Body of pancreas (tissue), 4 donors: Measurements from ENCODE around the gene DNMT3A.

Experiments
- POLR2A ChIP-seq, 3 donors: fragments of 450-650 bp; IDR thresholded peaks; one replicate each; pipeline ENCODE4 v1.6.1; 2016; ENCODE audit warnings: antibody characterized with exemption in 3 of 3, mild to moderate bottlenecking in 2 of 3
- TF ChIP-seq, protein P1 (sequence below), 7 experiments: fragments of 450-650 bp in 4 of 7; fragments of 200-600 bp in 3 of 7; sonication (generic) in 3 of 7; IDR thresholded peaks; one replicate each; pipeline ENCODE4 v1.5.1; 2016 to 2019; ENCODE audit warnings: antibody characterized with exemption in 7 of 7

DNA sequence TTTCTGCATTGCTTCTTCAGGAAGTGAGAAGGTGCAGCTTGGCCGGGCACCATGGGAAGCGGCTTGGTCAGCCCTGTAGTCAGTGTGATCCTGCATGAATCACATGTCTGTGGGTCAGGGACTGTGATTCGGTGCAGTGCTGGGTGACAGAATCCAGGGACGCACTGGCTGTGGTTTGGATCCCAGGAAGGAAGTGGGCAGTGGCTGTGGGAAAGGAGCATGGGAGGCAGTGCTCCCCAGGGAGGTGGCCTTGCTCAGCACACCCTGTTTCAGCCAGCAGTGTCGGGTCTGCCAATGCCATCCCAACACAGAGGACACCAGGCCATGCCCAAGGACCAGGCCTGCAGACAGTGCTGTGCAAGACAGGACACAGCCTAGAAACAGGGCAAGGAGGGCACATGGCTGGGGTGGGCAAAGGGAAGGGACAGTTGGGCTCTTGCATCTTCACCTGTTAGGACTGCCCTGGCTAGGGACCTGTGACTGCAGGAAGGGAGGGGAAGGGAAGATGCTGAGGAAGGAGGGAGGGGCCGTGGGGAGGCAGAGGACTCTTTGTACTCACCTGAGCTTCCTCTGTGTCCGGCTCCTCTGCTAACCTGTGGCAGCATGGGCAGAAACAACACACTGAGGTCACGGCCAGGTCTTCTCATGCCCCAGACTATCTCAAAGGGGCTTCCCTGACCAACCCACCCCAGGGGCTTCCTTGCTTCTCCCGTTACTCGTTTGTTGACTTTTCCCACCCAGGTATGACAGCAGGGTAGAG is 37.2 kb upstream of the DNMT3A start:
- TF ChIP-seq, protein P1, sequence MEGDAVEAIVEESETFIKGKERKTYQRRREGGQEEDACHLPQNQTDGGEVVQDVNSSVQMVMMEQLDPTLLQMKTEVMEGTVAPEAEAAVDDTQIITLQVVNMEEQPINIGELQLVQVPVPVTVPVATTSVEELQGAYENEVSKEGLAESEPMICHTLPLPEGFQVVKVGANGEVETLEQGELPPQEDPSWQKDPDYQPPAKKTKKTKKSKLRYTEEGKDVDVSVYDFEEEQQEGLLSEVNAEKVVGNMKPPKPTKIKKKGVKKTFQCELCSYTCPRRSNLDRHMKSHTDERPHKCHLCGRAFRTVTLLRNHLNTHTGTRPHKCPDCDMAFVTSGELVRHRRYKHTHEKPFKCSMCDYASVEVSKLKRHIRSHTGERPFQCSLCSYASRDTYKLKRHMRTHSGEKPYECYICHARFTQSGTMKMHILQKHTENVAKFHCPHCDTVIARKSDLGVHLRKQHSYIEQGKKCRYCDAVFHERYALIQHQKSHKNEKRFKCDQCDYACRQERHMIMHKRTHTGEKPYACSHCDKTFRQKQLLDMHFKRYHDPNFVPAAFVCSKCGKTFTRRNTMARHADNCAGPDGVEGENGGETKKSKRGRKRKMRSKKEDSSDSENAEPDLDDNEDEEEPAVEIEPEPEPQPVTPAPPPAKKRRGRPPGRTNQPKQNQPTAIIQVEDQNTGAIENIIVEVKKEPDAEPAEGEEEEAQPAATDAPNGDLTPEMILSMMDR (IDR thresholded peaks at IDR 0.05), result no peak
- TF ChIP-seq POLR2A (IDR thresholded peaks at IDR 0.05), result no peak
